Fibroblast of lung (primary cell): ENCODE measurements around the gene CSNK1E.

Experiments used
- EZH2 ChIP-seq: IDR thresholded peaks from 2 replicates; pipeline ENCODE4 v1.5.1; 2012; ENCODE audit warnings: low read length, control low read depth, mild to moderate bottlenecking; ENCODE audit errors: missing control alignments
- TF ChIP-seq, protein P1 (sequence below), 2 donors: IDR thresholded peaks in 1 of 2; conservative IDR thresholded peaks in 1 of 2; 1 replicate in 1 of 2; 2 replicates in 1 of 2; pipeline ENCODE4 v1.5.1; 2011 to 2012; ENCODE audit warnings: low read length in 2 of 2, control low read depth in 1 of 2, inconsistent platforms in 1 of 2, low read depth in 1 of 2, mild to moderate bottlenecking in 1 of 2

- TF ChIP-seq, protein P1, sequence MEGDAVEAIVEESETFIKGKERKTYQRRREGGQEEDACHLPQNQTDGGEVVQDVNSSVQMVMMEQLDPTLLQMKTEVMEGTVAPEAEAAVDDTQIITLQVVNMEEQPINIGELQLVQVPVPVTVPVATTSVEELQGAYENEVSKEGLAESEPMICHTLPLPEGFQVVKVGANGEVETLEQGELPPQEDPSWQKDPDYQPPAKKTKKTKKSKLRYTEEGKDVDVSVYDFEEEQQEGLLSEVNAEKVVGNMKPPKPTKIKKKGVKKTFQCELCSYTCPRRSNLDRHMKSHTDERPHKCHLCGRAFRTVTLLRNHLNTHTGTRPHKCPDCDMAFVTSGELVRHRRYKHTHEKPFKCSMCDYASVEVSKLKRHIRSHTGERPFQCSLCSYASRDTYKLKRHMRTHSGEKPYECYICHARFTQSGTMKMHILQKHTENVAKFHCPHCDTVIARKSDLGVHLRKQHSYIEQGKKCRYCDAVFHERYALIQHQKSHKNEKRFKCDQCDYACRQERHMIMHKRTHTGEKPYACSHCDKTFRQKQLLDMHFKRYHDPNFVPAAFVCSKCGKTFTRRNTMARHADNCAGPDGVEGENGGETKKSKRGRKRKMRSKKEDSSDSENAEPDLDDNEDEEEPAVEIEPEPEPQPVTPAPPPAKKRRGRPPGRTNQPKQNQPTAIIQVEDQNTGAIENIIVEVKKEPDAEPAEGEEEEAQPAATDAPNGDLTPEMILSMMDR (conservative IDR thresholded peaks at IDR 0.05 in 1 of 2, IDR thresholded peaks at IDR 0.05 in 1 of 2; ENCODE audit: low read depth in 1 of 2, low read length in 2 of 2) = no peak
- TF ChIP-seq EZH2 = no peak
These were observed 51.1 kb downstream of the CSNK1E start for GRCh38 chr22:38266120-38266519.
